ENCODE data around the gene STK32B.
"Not testable (repeated sequence)": the region's sequence is repeated elsewhere in the genome, so short reads cannot be mapped to it uniquely, and the experiment has no call there.

Gene STK32B

GRCh38 chr4:5030221-5030620 is 21.1 kb upstream of the STK32B start:
- no peak for DNase-seq (ENCODE audit: low read depth in 2 of 2)

- no peak for DNase-seq (ENCODE audit: low read depth in 2 of 2)
Measured at GRCh38 chr4:5030927-5031326, 20.4 kb upstream of the STK32B start.

GRCh38 chr4:5032813-5033212 is 18.5 kb upstream of the STK32B start:
- DNase-seq (ENCODE audit: low read depth in 2 of 2), result no peak

- no peak for DNase-seq (ENCODE audit: low read depth in 2 of 2)
Measured at GRCh38 chr4:5033281-5033841, 17.9 kb upstream of the STK32B start.

GRCh38 chr4:5034206-5034605 is 17.1 kb upstream of the STK32B start:
- no peak for DNase-seq (ENCODE audit: low read depth in 2 of 2)

- no peak for DNase-seq (ENCODE audit: low read depth in 2 of 2)
Measured at GRCh38 chr4:5036239-5036638, 15.0 kb upstream of the STK32B start.

GRCh38 chr4:5037553-5038551 is 13.4 kb upstream of the STK32B start:
- no peak for DNase-seq (ENCODE audit: low read depth in 2 of 2)

GRCh38 chr4:5039800-5040199 is 11.5 kb upstream of the STK32B start:
- DNase-seq (ENCODE audit: low read depth in 2 of 2), result no peak

- no peak for DNase-seq (ENCODE audit: low read depth in 2 of 2)
Measured at GRCh38 chr4:5040856-5041620, 10.2 kb upstream of the STK32B start.

GRCh38 chr4:5041699-5042098 is 9.6 kb upstream of the STK32B start:
- DNase-seq (ENCODE audit: low read depth in 2 of 2), result no peak

- DNase-seq (ENCODE audit: low read depth in 2 of 2), result no peak
Measured at GRCh38 chr4:5043579-5043978, 7.7 kb upstream of the STK32B start.

- no peak for DNase-seq (ENCODE audit: low read depth in 2 of 2)
Measured at GRCh38 chr4:5044341-5044740, 6.9 kb upstream of the STK32B start.

GRCh38 chr4:5045097-5045496 is 6.2 kb upstream of the STK32B start:
- no peak for DNase-seq (ENCODE audit: low read depth in 2 of 2)

- DNase-seq (ENCODE audit: low read depth in 2 of 2), result no peak
Measured at GRCh38 chr4:5048721-5049120, 2.6 kb upstream of the STK32B start.

- DNase-seq (ENCODE audit: low read depth in 2 of 2), result no peak
Measured at GRCh38 chr4:5050520-5051277, 581 bp upstream of the STK32B start.

GRCh38 chr4:5052204-5052702 is 973 bp downstream of the STK32B start:
- no peak for DNase-seq (ENCODE audit: low read depth in 2 of 2)

- DNase-seq (ENCODE audit: low read depth in 2 of 2), result no peak
Measured at GRCh38 chr4:5052726-5053425, 1.6 kb downstream of the STK32B start.

- no peak for DNase-seq (ENCODE audit: low read depth in 2 of 2)
Measured at GRCh38 chr4:5054532-5054931, 3.3 kb downstream of the STK32B start.

GRCh38 chr4:5055411-5055810 is 4.1 kb downstream of the STK32B start:
- no peak for DNase-seq (ENCODE audit: low read depth in 2 of 2)

GRCh38 chr4:5066101-5066500 is 14.8 kb downstream of the STK32B start:
- no peak for DNase-seq (ENCODE audit: low read depth in 2 of 2)

GRCh38 chr4:5066968-5067367 is 15.7 kb downstream of the STK32B start:
- DNase-seq (ENCODE audit: low read depth in 2 of 2), result not testable (repeated sequence)

All from stimulated activated CD8-positive, alpha-beta memory T cell treated with anti-CD3 and anti-CD28 coated beads, Interleukin-2, amount 100 ng/mL, for 1 hour (primary cell).